WTC11 (cell line): ENCODE data around the gene PRRC2B. TPM values are rescaled to one million over a fixed set of nuclear protein-coding genes. Genes with fewer than 3 reads are reported as not detected.

Experiments
- ATAC-seq: fragments of 200-7000 bp; cut with Tn5 transposase; 2 replicates; pipeline ENCODE4 v1.10.0; 2021; ENCODE audit warnings: mild to moderate bottlenecking, moderate library complexity
- CTCF ChIA-PET: fragments of 300-600 bp; sonication (Branson Sonifier 250); formaldehyde crosslinking; loops from one replicate; lab custom pipeline; 2021; ENCODE audit warnings: antibody characterized with exemption; lab: Charles Lee
- POLR2A ChIA-PET: fragments of 350-600 bp; sonication (Branson Sonifier 250); formaldehyde crosslinking; loops from one replicate; lab custom pipeline; 2021; ENCODE audit warnings: antibody characterized with exemption; lab: Charles Lee
- DNase-seq: peaks from one replicate; pipeline ENCODE4 v3.0.0; 2021; ENCODE audit warnings: low spot score
- H3K27ac Mint-ChIP-seq: 2 replicates; pipeline ENCODE4 v1.8.0; 2021; ENCODE audit warnings: mixed read lengths
- H3K27me3 Mint-ChIP-seq: 2 replicates; pipeline ENCODE4 v1.8.0; 2021; ENCODE audit warnings: low read depth, mild to moderate bottlenecking, moderate library complexity, mixed read lengths
- H3K36me3 Mint-ChIP-seq: 2 replicates; pipeline ENCODE4 v1.8.0; 2021; ENCODE audit warnings: mixed read lengths
- H3K4me1 Mint-ChIP-seq: 2 replicates; pipeline ENCODE4 v1.8.0; 2022; ENCODE audit warnings: mixed read lengths
- H3K4me3 Mint-ChIP-seq: 2 replicates; pipeline ENCODE4 v1.8.0; 2021; ENCODE audit warnings: mild to moderate bottlenecking, moderate library complexity, mixed read lengths
- H3K9me3 Mint-ChIP-seq: 2 replicates; pipeline ENCODE4 v1.8.0; 2021; ENCODE audit warnings: mixed read lengths
- ATF1 ChIP-seq: sonication (generic); formaldehyde crosslinking; IDR thresholded peaks from 2 replicates; pipeline ENCODE4 v1.8.1; 2023; ENCODE audit warnings: mild to moderate bottlenecking, moderate library complexity, missing genetic modification reagents
- CBFB ChIP-seq: sonication (generic); formaldehyde crosslinking; IDR thresholded peaks from 2 replicates; pipeline ENCODE4 v1.8.1; 2022; ENCODE audit warnings: mild to moderate bottlenecking, low read depth, missing genetic modification reagents
- CREB1 ChIP-seq: sonication (generic); formaldehyde crosslinking; IDR thresholded peaks from 2 replicates; pipeline ENCODE4 v1.8.0; 2023; ENCODE audit warnings: mild to moderate bottlenecking, missing genetic modification reagents
- E2F1 ChIP-seq: sonication (generic); formaldehyde crosslinking; IDR thresholded peaks from 2 replicates; pipeline ENCODE4 v1.8.0; 2022; ENCODE audit warnings: mild to moderate bottlenecking, missing genetic modification reagents
- ESRRA ChIP-seq: sonication (generic); formaldehyde crosslinking; IDR thresholded peaks from 2 replicates; pipeline ENCODE4 v1.8.1; 2022; ENCODE audit warnings: mild to moderate bottlenecking, missing genetic modification reagents, borderline replicate concordance
- FOXK1 ChIP-seq: sonication (generic); formaldehyde crosslinking; IDR thresholded peaks from 2 replicates; pipeline ENCODE4 v1.8.0; 2022; ENCODE audit warnings: mild to moderate bottlenecking, moderate library complexity, missing genetic modification reagents
- SMAD3 ChIP-seq: sonication (generic); formaldehyde crosslinking; IDR thresholded peaks from 2 replicates; pipeline ENCODE4 v1.8.0; 2022; ENCODE audit warnings: missing genetic modification reagents, mild to moderate bottlenecking, borderline replicate concordance
- ZNF121 ChIP-seq: sonication (generic); formaldehyde crosslinking; IDR thresholded peaks from 2 replicates; pipeline ENCODE4 v1.8.0; 2023; ENCODE audit warnings: missing genetic modification reagents
- ZNF138 ChIP-seq: sonication (generic); formaldehyde crosslinking; conservative IDR thresholded peaks from 2 replicates; pipeline ENCODE4 v1.8.1; 2022; ENCODE audit warnings: mild to moderate bottlenecking, moderate library complexity, missing genetic modification reagents
- ZNF219 ChIP-seq: sonication (generic); formaldehyde crosslinking; IDR thresholded peaks from 2 replicates; pipeline ENCODE4 v1.8.0; 2023; ENCODE audit warnings: missing genetic modification reagents, mild to moderate bottlenecking, borderline replicate concordance
- ZNF423 ChIP-seq: fragments of 250-450 bp; sonication (Bioruptor Pico); IDR thresholded peaks from 2 replicates; pipeline ENCODE4 v2.1.2; 2022; ENCODE audit warnings: mild to moderate bottlenecking, moderate library complexity
- total RNA-seq: library from RNA; stranded (reverse); gene quantifications from 3 replicates; pipeline ENCODE4 v1.2.3, GENCODE V29; 2021
- TF ChIP-seq, protein P1 (sequence below): fragments of 250-450 bp; sonication (Bioruptor Pico); conservative IDR thresholded peaks from 2 replicates; pipeline ENCODE4 v1.9.0; 2021; ENCODE audit warnings: mild to moderate bottlenecking
- TF ChIP-seq, protein P2 (sequence below): fragments of 250-450 bp; sonication (Bioruptor Pico); IDR thresholded peaks from 2 replicates; pipeline ENCODE4 v1.8.0; 2021; ENCODE audit warnings: mild to moderate bottlenecking
- TF ChIP-seq, protein P3 (sequence below): sonication (generic); formaldehyde crosslinking; IDR thresholded peaks from 2 replicates; pipeline ENCODE4 v1.8.0; 2023; ENCODE audit warnings: missing genetic modification reagents
- TF ChIP-seq, protein P4 (sequence below): sonication (generic); formaldehyde crosslinking; IDR thresholded peaks from 2 replicates; pipeline ENCODE4 v1.8.1; 2023; ENCODE audit warnings: mild to moderate bottlenecking, missing genetic modification reagents, moderate library complexity
- TF ChIP-seq, protein P5 (sequence below): fragments of 250-450 bp; sonication (Bioruptor Pico); IDR thresholded peaks from 2 replicates; pipeline ENCODE4 v1.9.0; 2021; ENCODE audit warnings: mild to moderate bottlenecking

The PRRC2B gene
- total RNA-seq, 1 experiment from 2014 or later = 272 TPM

DNA sequence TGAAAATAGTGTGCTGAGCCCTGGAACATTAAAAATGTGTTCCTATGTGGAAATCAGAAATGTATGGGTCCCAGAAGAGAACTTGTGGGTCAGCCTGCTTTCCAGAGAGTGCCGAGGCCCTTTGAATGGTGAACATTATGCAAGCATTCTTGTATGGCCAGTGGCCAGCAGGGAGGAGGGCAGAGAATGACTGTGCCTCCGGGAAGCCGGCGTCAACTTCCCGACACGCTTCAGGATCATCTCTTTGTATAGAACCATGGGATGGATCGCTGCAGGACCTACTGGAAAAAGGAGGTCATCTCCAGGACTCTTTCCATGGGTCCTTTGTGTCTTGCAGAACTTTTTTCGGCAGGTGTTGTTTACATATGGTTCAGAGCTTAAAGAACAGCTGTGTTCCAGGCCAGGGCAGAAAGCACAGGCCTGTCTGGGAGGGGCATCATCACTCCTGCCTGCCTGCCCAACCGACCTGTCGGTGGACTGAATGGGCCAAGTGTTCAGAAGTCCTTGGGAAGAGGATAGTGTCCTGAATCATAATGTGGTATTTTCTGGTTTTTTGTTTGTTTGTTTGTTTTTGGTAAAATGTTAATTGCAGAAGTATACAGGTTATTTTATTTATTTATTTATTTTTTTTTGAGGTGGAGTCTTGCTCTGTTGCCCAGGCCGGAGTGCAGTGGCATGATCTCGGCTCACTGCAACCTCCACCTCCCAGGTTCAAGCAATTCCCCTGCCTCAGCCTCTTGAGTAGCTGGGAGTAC, 9.0 kb downstream of the PRRC2B start:
- Mint-ChIP-seq H3K4me3 (peak overlapping the region; percentile 38), H3K9me3 (no peaks in the 10 kb centered on the region), H3K27ac (peak overlapping the region; percentile 96), H3K36me3 (peaks cover 3% of the 10 kb centered on the region; the same call in 1 of the 2 replicates), H3K4me1 (peaks cover 89% of the 10 kb centered on the region), H3K27me3 (no peaks in the 10 kb centered on the region)
- ChIA-PET CTCF (interaction anchor here (0.6 to 8.8 kb wide), 2 partner anchors 43 to 53 kb away, joined by 5 to 72 read pairs; no protein-coding TSS in a partner anchor), POLR2A (interaction anchor here (0.9 kb wide), 1 partner anchor 17 kb away, joined by 10 read pairs; no protein-coding TSS in a partner anchor)
- DNase-seq (no peak), ATAC-seq (peak; percentile 8)
- TF ChIP-seq, protein P1, sequence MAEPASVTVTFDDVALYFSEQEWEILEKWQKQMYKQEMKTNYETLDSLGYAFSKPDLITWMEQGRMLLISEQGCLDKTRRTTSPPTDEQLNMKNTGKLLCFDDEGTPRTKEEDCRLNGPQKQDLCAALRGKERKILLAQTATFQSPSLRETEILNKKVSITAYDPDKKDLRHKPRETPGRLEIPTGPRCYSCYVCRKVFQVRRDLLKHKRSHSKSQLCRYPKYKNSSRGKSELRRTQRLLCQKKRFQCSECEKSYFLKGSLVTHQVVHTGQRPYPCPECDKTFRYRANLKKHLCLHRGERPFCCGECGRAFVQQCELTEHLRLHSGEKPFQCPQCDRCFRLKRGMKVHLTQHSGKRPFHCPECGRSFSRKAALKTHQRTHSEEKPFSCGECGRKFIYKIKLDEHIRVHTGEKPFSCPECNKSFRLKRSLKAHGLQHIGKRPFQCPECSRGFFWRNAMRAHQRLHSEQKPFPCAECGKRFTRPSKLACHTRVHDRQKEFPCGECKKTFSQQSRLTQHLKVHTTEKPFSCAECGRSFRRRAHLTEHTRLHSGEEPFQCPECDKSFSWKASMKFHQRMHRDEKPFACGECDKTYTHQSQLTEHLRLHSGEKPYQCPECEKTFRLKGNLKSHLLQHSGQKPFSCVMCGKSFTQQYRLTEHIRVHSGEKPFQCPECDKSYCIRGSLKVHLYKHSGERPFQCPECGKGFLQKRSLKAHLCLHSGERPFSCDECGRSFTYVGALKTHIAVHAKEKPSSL = no peak
- no peak for TF ChIP-seq ATF1 (CRISPR knock-in tag)
- peak; percentile 31 for TF ChIP-seq ZNF423 (CRISPR knock-in tag)
- peak; percentile 62; the same call in 1 of the 2 replicates for TF ChIP-seq FOXK1 (CRISPR knock-in tag)
- no peak for TF ChIP-seq ESRRA (CRISPR knock-in tag)

DNA sequence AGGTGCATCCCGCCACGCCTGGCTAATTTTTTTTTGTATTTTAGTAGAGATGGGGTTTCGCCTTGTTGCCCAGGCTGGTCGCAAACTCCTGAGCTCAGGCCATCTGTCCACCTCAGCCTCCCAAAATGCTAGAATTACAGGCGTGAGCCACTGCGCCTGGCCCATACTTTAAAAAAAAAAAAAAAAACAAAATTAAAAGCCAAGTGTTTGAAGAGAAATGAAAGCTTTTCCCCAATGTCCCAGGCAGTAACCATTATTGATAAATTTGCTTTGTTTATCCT, 9.5 kb downstream of the PRRC2B start:
- Mint-ChIP-seq H3K27me3 (no peaks in the 10 kb centered on the region), H3K4me3 (no peak overlapping the region), H3K4me1 (peaks cover 89% of the 10 kb centered on the region), H3K9me3 (no peaks in the 10 kb centered on the region), H3K27ac (no peak overlapping the region), H3K36me3 (peaks cover 3% of the 10 kb centered on the region; the same call in 1 of the 2 replicates)
- ChIA-PET CTCF (interaction anchor here (0.6 to 8.8 kb wide), 2 partner anchors 43 to 54 kb away, joined by 5 to 72 read pairs; no protein-coding TSS in a partner anchor), POLR2A (no interaction called here)
- TF ChIP-seq ZNF121 (CRISPR knock-in tag) = no peak
- no peak for DNase-seq
- no peak for ATAC-seq

DNA sequence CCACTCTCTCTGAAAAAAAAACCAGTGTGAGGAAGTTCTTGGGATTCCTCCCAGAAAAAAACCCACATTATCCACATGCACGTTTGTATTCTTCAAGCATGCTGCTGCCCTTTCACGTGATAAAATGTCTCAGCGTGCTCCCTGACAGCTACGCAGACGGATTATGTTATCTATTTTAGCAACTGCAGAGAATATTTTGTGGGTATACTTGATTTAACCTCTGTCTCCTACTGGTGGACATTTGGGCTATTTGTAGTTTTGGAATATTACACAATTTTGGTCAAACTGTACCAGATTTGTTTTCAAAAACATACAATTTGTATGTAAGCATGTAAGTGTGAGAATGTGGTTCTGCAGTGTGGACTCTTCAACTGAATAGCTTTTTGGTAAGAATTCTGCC, 10.7 kb downstream of the PRRC2B start:
- peaks cover 95% of the 10 kb centered on the region for H3K4me1 Mint-ChIP-seq
- ChIA-PET POLR2A (interaction anchor here (0.9 to 2.4 kb wide), 3 partner anchors 7 to 32 kb away, joined by 3 to 15 read pairs (median 10); no protein-coding TSS in a partner anchor), CTCF (interaction anchor here (2.4 to 8.8 kb wide), 3 partner anchors 8 to 68 kb away, joined by 8 to 72 read pairs (median 15); no protein-coding TSS in a partner anchor)
- no peaks in the 10 kb centered on the region for H3K9me3 Mint-ChIP-seq
- no peaks in the 10 kb centered on the region for H3K27me3 Mint-ChIP-seq
- H3K36me3 Mint-ChIP-seq = 0 out of 2 replicates have a peak, but pooled peaks cover 3% of the 10 kb centered on the region
- H3K4me3 Mint-ChIP-seq = peak overlapping the region; percentile 51
- peak overlapping the region; percentile 99 for H3K27ac Mint-ChIP-seq
- no peak for DNase-seq
- ATAC-seq = no peak
- no peak for TF ChIP-seq CREB1 (CRISPR knock-in tag)
- TF ChIP-seq, protein P2, sequence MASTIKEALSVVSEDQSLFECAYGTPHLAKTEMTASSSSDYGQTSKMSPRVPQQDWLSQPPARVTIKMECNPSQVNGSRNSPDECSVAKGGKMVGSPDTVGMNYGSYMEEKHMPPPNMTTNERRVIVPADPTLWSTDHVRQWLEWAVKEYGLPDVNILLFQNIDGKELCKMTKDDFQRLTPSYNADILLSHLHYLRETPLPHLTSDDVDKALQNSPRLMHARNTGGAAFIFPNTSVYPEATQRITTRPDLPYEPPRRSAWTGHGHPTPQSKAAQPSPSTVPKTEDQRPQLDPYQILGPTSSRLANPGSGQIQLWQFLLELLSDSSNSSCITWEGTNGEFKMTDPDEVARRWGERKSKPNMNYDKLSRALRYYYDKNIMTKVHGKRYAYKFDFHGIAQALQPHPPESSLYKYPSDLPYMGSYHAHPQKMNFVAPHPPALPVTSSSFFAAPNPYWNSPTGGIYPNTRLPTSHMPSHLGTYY (CRISPR knock-in tag) = no peak
- TF ChIP-seq, protein P3, sequence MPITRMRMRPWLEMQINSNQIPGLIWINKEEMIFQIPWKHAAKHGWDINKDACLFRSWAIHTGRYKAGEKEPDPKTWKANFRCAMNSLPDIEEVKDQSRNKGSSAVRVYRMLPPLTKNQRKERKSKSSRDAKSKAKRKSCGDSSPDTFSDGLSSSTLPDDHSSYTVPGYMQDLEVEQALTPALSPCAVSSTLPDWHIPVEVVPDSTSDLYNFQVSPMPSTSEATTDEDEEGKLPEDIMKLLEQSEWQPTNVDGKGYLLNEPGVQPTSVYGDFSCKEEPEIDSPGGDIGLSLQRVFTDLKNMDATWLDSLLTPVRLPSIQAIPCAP (CRISPR knock-in tag) = no peak
- TF ChIP-seq, protein P4, sequence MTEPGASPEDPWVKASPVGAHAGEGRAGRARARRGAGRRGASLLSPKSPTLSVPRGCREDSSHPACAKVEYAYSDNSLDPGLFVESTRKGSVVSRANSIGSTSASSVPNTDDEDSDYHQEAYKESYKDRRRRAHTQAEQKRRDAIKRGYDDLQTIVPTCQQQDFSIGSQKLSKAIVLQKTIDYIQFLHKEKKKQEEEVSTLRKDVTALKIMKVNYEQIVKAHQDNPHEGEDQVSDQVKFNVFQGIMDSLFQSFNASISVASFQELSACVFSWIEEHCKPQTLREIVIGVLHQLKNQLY (CRISPR knock-in tag) = no peak
- TF ChIP-seq, protein P5, sequence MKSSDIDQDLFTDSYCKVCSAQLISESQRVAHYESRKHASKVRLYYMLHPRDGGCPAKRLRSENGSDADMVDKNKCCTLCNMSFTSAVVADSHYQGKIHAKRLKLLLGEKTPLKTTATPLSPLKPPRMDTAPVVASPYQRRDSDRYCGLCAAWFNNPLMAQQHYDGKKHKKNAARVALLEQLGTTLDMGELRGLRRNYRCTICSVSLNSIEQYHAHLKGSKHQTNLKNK (CRISPR knock-in tag) = no peak
- TF ChIP-seq ZNF423 (CRISPR knock-in tag) = no peak
- no peak for TF ChIP-seq ZNF138 (CRISPR knock-in tag)
- TF ChIP-seq, protein P1 = no peak
- no peak for TF ChIP-seq ZNF219 (CRISPR knock-in tag)
- no peak for TF ChIP-seq E2F1 (CRISPR knock-in tag)
- TF ChIP-seq SMAD3 (CRISPR knock-in tag) = no peak
- no peak for TF ChIP-seq CBFB (CRISPR knock-in tag)
